HG02623 (cell line): ENCODE measurements around the gene GRAP.
A peak's percentile ranks its signal among the peaks of the same experiment; 100 is the strongest.
"Not testable (repeated sequence)": the region's sequence is repeated elsewhere in the genome, so short reads cannot be mapped to it uniquely, and the experiment has no call there.

ENCODE experiments used
- ATAC-seq: cut with Tn5 transposase; IDR thresholded peaks from one replicate; pipeline ENCODE4 v1.9.1; 2021; ENCODE audit warnings: moderate library complexity; ENCODE audit not compliant: unreplicated experiment

Gene GRAP

DNA sequence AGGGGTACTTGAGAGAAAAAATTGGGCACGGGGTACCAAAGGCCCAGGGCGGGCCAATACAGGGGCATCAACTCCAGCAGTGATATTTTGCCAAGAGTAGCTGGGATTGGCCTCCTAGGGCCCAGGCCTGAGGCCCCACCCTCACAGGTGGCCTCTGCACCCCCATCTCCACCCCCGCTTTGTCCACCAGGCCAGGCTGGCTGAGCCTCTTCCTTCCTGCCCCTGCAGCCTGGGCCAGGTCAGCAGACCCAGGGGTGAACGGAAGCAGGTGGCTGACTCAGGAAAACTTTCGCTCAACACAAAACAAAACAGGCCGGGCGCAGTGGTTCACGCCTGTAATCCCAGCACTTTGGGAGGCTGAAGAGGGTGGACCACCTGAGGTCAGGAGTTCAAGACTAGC is 3.7 kb downstream of the GRAP start:
- not testable (repeated sequence) for ATAC-seq

DNA sequence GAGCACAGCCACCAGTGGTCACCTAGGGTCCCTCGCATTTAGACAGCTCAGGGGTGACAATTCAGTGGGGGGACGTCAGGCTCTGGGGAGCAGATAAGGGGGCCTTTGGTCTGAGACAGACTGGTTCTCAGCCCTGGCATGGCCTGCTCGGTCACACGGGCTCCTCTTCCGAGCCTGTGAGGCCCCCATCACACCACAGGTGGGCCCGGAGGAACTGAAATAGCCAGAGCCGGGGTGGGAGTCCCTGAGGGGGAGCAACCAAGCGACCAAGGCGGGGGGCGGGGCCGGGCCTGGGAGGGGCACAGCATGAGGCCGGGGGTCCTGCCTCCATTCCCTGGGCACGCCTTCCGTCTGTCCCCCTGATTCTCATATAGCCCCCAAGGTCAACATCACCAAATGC is 4.4 kb downstream of the GRAP start:
- not testable (repeated sequence) for ATAC-seq

DNA sequence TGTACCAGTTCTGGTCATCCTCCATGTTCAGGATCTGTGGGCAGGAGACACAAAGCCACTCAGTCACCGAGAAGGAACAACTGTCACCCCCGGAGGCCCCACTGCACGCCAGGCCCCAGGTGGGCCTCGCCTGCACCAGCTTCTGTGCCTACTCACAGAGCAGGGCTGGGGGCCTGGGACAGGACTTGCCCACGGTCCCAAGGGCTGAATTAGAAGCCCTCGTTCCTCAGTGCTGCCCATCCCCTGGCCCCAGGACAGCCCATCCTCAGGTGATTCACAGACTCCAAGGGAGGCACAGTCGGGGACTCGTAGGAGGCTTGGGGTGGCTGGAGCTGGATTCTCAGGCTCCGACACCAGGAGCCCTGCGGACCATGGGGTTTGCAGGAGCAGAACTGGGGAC is 4.9 kb downstream of the GRAP start:
- ATAC-seq: not testable (repeated sequence)

DNA sequence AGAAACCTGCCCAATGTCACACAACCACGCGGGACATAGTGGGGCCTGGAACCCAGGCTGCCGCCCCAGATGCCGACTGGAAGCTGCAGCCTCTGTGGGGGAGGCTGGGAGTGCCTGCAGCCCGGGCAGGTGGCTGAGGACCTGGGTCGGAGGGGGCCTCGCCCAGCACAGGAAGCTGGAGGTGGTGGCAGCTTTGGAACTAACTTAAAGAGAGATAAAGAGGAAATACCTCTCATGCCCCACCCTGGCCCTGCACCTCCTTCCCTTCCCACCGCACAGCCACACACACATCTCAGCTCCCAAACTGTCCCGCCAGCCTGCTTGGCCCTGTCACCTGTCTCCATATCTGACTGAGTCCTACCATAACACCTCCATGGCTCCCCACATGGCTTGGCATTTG is 6.4 kb downstream of the GRAP start:
- not testable (repeated sequence) for ATAC-seq

DNA sequence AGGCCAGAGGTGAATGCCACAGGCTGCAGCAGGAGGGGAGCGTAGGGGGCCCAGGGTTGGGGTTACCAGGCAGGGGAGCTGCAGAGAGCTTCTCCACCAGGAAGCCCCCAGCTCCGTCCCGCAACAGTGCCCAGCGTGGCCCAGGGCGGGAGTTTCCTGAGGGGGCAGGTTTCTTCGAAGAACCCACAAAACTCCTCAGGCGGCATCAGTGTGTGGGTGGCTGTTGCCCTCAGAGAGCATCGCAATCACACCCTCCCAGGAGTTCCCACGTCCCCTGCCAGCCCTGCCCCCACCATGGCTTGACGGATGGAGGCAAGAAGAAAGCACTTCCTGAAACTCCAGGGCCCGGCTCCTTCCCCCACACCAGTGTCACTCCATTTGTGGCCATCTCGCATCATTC is 8.0 kb downstream of the GRAP start:
- not testable (repeated sequence) for ATAC-seq

DNA sequence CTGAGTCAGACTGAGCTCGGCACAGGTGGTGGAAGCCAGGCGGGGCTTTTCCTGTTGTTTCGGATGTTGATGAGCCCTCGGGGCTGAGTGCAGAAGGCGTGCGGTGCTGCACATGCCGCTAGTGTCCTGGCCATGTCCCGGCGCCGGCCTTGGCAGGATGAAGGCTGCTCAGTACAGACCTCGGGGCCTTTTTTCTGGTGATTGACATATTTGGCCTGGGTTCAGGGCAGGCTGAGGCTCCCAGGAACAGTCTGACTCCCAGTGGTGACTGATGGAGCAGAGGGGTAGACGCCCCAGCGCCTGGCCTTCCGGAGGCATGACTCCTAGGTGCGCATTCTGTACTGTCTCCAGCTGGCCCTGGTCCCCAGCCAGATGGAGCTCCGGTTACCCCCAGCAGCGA is 8.8 kb downstream of the GRAP start:
- ATAC-seq: not testable (repeated sequence)

DNA sequence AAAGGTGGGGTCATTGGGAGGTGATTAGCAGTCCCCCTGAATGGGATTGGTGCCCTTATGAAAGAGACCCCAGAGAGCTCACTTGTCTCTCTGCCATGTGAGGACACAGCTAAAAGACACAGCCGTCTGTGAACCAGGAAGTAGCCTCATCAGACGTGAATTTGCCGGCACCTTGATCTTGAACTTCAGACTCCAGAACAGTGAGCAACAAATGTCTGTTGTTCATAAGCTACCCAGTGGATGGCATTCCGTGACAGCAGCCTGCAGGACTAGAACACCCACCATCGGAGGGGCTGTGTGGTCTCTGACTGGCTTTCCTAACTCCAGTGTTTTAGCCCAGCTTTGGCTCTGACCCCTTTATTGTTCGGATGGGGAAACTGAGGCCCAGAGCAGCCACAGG is 9.2 kb downstream of the GRAP start:
- ATAC-seq: not testable (repeated sequence)

DNA sequence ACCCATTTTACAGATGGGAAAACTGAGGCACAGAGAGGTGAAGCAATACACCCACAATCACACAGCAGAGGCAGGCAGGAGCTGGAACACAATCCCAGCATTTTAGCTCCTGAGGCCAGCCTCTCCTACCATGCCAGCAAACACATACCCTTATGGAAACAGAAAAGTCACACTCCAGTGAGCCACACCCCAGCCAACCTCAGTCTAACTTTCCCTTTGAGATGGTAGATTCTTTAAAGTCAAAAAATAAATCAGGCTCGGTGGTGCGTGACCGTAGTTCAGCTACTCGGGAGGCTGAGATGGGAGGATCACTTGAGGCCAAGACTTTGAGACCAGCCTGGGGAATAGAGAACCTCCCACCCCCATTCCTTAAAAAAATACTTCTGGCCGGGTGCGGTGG is 10.6 kb downstream of the GRAP start:
- ATAC-seq: not testable (repeated sequence)

DNA sequence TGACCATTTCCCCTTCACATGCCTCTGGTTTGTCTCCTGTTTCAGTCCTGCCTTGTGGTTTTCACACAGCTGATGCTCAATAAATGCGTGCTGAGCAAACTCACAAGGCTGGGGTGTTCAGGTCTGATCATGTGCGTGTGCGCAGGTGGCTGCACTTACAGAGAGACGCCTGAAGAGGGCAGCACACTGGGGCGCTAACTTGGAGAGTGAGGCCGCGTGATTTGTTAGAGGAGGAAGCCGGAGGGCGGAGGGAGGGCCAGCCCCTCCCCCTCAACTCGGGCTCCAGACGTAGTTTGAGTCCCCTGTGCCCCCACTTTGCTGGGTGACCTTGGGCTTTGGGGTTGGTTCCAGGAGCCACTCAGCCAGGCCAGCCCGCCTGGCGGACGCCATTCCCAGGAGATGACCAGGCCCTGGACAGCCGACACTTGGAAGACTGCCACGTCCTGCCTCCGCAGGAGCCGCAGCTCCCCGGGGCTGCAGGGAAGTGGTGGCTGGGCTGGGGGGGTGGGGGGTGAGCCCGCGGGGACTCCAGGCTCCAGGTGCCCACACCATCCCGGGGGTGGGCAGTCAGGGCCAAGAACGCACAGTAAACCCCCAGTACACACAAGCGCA is 14.3 kb downstream of the GRAP start:
- ATAC-seq: peak; percentile 28

DNA sequence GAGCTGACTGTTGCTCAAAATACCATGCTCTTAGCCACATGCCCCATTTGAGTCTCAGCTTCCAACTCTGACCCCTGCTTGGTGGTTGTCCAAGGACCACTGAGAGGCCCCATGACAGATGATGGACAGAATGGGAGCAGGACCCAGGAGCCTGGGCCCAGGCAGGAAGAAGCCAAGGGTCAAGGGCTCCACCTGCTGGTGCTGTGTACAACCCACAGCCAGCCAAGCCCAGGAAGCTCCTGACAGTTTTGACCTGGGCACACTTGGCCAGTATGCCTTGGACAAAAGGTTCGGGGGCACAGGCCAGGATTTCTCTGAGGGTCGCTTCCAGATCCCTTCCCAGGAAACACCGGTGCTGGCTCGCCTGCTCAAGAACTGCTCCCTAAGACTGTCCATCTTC is 15.0 kb downstream of the GRAP start:
- not testable (repeated sequence) for ATAC-seq

DNA sequence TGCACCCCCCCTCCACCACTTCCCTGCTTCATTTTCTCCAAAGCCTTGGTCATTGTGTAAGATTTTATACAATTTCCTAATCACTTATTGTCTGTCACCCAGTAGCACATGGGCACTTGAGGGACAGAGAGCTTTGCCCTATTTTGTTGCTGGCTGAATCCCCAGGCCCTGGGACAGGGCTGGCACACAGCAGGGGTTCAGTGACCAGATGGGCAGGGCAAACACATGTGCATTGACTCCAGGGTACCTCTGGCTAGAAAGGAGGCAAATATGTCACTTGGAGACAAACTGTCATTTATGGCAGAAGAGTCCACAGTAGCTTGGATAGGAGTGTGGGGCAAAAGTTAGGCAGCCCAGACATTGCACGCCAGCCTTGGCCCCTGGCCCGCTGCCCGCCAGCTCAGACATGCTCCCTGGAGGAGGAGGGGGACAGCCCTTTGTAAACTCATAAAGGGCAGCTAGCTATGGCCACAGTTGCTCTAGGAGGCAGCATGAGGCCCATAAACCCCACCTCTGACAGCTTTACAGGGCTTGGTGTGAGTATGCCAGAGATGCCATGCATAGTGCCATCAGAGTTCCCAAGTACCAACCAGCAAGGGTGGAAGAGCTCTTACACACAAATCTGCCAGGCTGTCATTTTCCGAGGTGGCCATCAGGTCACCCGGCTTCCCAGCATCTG is 15.8 kb downstream of the GRAP start:
- ATAC-seq: not testable (repeated sequence)

DNA sequence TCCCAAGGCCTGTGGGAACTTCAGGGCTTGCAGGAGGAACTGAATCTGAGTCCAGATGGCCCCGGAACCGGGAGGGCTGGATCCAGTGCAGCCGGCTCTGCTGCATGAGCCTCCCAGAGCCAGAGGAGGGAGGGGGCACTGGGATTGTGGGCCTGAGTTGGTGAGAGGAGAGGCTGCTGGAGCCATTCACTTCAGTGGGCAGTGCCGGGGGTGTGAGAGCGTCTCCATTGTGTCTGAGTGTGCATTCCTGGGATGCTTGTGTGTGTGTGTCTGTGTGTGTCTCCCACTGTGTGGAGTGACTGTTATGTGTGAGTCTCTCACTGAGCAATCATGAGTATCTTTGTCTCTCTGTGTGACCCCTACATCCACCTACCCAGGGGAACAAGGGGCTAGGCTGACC is 17.0 kb downstream of the GRAP start:
- ATAC-seq: not testable (repeated sequence)

DNA sequence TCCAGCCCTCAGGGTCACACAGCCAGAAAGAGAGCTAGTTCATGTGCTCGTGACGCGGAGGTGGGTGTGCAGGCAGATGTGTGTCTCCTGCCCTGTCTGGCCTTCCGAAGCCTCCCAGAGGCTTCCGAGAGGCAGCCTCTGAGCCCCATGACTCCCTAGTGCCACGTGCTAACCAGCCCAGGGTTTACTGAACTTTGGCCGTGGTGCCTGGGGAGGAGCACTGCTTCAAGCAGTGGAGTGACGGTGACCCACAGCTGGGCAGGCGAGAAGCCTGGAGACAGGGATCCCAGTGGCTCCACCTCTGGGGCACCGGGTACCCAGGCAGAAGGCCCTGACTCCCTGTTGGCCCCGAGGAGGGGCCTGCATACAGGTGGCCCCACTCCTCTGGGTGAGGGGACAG is 18.1 kb downstream of the GRAP start:
- ATAC-seq: not testable (repeated sequence)

DNA sequence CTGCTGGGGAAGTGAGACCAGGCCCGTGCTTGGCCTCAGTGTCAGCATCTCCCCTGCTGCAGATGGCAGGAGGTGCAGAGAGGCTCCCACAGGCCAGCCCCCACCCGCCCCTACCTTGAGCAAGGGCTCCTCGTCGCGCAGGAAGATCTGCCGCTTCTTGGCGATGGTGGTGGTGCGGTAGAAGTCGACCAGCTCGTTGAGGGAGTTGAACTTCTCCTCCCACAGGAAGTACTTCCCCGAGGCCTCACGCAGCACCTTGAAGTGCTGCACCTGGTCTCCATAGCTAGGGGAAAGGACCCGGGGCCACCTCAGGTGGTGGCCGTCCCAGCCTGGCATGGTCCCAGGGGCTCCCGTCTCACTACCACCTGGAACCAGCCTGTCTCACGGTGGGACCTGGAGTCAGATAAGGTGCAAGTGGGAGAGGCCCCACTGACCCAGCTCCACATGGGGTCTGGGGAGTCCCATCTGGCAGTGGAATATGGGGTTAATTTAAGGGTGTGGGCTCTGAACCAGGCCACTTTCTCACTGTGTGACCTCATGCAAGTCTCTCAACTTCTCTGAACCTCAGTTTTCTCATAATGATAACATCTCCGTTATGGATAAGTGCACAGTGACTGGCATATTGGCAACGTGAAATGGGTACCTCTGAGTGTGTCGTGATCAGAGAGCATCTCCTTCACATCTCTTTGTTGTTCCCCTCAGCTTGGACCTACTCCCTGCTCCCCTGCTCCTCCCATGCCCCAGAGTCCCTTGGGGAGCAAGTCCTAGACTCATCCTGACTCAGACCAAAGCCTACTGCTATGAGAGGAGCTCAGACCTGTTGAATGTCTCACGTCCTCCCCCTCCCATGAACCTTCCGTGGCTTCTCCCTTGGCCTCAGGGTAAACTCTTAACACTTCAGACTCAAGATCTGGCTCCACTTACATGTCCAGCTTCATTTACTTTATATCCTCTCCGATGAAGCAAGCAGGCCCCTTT is 22.4 kb downstream of the GRAP start:
- ATAC-seq: no peak

DNA sequence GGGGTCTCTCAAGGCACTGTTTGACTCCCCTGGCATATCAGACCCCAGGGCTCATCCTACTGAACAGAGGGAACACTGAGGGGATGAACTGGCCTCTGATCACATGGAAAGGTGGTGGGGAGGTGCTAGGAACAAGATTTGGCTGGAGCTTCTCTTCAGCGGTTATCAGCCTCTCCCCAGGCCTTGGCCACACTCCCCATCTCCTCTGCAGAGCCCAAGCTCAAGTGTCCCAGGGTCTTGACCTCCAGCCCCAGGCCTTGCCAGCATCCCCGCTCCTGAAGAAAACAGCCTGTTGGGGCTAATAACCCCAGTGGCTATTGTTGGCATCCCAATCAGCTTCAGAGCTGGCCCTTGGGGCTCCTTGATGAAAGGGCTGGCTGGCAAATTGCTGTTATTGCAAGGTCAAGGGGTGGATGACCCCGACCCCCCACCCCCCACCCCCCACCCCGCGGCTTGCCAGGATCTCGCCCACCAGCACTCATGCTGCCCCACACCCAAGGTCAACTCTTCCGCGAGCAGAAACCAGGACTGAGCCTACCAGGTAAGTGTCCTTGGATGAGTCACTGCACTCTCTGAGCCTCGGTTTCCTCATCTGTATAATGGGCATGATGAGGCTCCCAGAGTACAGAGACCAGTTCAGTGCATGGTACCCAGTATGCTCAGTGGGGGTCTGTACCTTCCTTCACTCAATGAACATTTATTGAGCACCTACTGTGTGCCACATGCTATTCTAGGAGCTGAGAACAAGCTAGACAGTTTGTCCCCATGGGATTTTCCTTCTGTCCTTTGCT is 23.4 kb downstream of the GRAP start:
- no peak for ATAC-seq

DNA sequence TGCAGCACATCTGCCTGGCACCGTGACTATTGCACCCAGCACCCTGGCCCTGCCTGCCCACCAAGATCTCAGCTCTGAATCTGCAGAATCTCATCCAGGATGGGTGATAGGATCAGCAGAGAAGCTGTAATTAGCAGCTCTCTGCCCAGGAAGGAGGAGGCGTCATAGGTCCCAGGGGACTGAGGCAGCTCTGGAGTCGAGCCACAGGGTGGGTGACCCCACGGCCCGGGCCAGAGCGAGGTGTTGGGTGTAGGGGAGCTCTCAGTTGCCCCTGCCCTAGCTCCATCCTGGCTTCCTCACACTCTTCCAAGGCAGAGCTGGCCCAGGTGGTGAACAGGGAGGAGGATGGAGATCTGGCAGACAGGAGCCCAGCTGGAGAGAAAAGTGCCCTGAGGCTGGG is 24.0 kb downstream of the GRAP start:
- no peak for ATAC-seq

DNA sequence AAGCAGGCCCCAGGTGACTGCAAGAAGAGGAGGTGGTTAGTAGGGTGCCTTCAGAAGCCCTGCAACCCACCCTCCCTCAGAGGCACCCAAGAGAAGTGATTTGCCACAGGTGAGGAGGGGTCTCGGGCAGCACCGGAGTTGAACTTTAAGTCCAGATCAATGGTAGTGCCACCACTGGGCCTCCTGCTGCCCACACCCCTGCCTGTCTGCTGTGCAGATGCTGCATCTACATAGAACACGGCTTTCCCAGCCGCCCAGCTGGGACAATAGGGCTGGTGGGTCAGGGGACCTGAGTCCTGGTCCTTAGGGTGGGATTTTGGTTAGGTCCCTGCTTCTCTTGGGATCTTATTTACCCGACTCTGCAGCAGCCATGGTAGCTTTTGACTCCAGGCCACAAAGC is 24.6 kb downstream of the GRAP start:
- no peak for ATAC-seq

DNA sequence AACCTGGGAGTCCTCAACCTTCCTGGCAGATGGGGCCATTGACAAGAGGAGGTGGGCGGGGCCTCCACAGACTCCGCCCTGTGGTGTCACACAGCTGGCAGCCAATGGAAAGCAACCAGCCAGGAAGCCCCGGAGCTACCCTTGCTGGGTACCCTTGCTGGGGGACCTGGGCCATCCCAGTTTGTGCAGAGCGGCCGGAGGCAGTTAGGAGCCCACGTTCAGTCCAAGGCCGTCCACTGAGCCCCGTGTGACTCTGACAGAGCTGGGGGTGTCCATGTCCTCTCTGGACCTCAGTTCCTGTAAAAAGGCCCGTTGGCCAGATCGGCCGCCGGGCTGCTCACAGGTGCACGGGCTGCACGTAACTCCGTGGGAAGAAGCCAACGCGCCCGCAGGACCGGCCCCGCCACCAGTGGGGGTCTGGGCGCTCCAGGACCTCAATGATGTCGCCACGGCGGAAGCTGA is 25.1 kb downstream of the GRAP start:
- no peak for ATAC-seq

DNA sequence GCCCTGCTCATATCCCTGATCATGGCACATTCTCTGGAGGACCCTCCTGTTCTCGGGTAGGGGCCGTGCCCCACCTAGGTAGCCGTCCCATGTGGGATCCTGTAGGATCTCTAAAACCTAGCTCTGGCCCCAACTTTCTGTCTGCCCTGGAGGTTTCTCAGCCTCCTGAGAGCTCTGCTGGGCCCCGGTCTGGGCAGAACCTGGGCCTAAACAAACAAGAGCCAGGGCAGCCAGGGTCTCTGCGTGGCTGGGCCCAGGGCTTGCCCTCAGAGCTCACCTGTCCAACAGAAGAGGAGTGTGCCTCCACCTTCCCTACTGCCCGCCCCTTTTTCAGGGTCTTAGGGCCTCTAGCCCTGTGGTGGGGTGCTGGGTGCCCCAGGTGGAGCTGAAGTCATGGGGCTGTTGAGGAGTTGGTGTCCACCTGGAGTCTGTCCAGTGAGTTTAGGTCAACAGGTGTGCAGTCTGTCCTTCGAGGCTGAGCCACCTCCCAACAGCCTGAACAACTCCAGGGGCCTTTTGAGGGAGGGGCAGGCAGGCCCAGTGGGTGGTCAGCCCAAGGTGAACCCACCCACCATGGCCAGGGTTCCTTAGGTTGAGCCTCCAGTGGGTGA is 25.6 kb downstream of the GRAP start:
- ATAC-seq: not testable (repeated sequence)

DNA sequence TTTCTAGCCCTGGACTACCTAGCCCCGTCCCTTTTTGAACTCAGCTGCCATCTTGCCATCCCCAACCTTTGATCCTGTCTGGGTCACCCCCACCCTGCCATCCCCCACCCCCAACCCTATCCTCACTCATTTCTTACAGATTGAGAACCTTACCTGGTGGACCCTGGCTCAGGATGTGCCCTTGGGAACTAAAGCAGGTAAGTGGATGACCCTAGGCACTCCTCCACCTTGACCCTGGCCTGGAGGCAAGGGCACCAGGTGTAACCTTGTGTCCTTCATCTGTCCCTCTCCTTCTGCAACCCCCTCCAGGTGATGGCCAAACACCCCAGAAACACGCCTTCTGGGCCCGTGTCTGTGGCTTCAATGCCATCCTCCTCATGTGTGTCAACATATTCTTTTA is 26.7 kb downstream of the GRAP start:
- no peak for ATAC-seq
